Measurements from ENCODE around the gene DNAH6. TPM values are rescaled to one million over a fixed set of nuclear protein-coding genes. Genes with fewer than 3 reads are reported as not detected.

The DNAH6 gene, protein sequence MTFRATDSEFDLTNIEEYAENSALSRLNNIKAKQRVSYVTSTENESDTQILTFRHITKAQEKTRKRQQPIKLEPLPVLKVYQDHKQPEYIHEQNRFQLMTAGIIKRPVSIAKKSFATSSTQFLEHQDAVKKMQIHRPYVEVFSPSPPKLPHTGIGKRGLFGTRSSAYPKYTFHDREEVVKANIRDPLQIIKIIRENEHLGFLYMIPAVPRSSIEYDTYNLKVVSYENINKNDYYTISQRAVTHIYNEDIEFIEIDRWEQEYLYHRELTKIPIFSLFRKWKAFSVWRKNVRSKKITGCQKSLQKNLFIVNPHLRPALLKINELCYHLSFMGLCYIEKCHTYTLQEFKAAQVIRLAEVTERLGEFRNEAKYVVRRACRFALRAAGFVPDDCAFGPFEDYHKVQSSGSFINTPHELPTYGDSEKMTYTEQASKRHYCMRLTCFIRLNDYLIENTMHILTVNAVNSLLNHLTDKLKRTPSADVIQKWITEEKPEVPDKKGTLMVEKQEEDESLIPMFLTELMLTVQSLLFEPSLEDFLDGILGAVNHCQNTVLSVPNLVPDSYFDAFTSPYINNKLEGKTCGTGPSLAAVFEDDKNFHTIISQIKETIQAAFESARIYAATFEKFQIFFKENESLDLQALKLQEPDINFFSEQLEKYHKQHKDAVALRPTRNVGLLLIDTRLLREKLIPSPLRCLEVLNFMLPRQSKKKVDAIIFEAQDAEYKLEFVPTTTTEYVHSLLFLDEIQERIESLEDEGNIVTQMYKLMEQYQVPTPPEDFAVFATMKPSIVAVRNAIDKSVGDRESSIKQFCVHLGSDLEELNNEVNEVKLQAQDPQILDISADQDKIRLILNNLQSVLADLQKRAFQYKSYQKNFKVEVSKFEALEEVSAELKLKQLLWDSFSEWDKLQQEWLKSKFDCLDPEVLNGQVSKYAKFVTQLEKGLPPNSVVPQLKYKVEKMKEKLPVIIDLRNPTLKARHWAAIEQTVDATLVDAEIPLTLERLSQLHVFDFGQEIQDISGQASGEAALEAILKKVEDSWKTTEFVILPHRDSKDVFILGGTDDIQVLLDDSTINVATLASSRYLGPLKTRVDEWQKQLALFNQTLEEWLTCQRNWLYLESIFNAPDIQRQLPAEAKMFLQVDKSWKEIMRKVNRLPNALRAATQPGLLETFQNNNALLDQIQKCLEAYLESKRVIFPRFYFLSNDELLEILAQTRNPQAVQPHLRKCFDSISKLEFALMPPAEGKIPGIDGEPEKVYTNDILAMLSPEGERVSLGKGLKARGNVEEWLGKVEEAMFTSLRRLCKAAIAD (N-terminal part only)
- polyA plus RNA-seq (0.02 to 0.08 TPM (median 0.05 TPM) in 3 replicates), polyA minus RNA-seq (0.13 TPM in 2 of 3 replicates, not detected in the other)
- polyA plus RNA-seq (2011; ENCODE audit: low read depth) = 0.19 TPM
- 0.01 and 0.06 TPM in 2 replicates for polyA plus RNA-seq (2011; cell fraction: cytosol; rRNA removed)
- 0.12 and 0.18 TPM in 2 replicates for polyA plus RNA-seq (2011; cell fraction: nucleus; rRNA removed)
- 0.04 and 0.08 TPM in 2 replicates for polyA plus RNA-seq (2012; ENCODE audit: low replicate concordance)
- polyA minus RNA-seq (2011; cell fraction: cytosol; rRNA and poly(A)+ RNA removed) = not detected
- 0.53 and 0.93 TPM in 2 replicates for polyA minus RNA-seq (2011; cell fraction: nucleus; rRNA and poly(A)+ RNA removed)

DNA sequence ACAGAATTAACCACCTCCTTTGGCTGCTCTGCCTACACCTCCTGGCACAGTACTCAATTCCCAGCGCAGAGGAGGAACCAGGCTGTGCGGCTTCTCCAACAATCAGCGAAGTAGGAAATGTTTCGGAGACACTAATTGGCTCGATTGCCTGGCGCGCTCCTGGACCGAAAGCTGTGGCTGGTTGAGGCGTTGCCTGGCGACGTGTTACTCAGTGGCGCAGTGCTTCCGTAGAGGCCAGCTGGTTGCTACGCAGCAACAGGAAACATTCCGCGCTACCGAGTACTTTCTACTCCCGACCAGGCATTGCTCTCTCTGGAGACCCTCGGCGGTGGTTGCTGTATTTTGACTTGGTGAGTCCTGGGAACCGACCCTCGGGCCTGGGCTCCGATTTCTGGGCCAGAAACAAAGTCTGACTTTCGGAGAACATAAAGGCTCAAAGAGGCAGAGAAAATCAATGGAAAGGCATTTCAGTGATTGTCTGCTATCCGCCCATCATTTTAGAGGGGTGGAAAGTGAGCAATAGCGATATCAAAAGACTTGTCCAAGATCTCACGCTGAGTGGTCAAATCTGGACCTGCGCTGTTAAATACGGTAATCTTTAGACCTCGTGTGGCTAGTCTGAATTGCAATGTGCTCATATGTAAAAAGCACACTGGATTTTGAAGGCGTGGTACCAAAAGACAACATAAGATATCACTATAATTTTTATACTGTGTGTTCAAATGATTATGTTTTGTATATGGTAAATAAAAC lies at the start of gene DNAH6:
Gene DNAH6, plus strand, starts transcription at position 265 of the 753 bp plus-strand sequence. CDS start 1,329 bp downstream, outside the sequence.
- no peaks in the 10 kb centered on the region for H3K9me3 ChIP-seq (ENCODE audit: control insufficient read depth, low read depth, low read length)
- TF ChIP-seq, protein P1, sequence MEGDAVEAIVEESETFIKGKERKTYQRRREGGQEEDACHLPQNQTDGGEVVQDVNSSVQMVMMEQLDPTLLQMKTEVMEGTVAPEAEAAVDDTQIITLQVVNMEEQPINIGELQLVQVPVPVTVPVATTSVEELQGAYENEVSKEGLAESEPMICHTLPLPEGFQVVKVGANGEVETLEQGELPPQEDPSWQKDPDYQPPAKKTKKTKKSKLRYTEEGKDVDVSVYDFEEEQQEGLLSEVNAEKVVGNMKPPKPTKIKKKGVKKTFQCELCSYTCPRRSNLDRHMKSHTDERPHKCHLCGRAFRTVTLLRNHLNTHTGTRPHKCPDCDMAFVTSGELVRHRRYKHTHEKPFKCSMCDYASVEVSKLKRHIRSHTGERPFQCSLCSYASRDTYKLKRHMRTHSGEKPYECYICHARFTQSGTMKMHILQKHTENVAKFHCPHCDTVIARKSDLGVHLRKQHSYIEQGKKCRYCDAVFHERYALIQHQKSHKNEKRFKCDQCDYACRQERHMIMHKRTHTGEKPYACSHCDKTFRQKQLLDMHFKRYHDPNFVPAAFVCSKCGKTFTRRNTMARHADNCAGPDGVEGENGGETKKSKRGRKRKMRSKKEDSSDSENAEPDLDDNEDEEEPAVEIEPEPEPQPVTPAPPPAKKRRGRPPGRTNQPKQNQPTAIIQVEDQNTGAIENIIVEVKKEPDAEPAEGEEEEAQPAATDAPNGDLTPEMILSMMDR (optimal IDR thresholded peaks at IDR 0.05 in 1 of 3, IDR thresholded peaks at IDR 0.05 in 1 of 3, conservative IDR thresholded peaks at IDR 0.05 in 1 of 3; ENCODE audit: extremely low read depth in 1 of 3, insufficient read depth in 2 of 3, low read length in 3 of 3) = no peak
- no peak for TF ChIP-seq EZH2 (IDR thresholded peaks at IDR 0.05; ENCODE audit: low read length)
- FAIRE-seq (peak; percentile 94), DNase-seq (ENCODE audit: low read depth, low spot score) (peak; percentile 28)
- H2AFZ ChIP-seq (ENCODE audit: control insufficient read depth, low read length) = peak within 1 kb of the TSS; percentile 96
- no peaks in the 10 kb centered on the region for H4K20me1 ChIP-seq (ENCODE audit: control insufficient read depth, extremely low read depth, insufficient read depth, low read length)
- H3K4me3 ChIP-seq (ENCODE audit: control insufficient read depth in 2 of 3, extremely low read depth in 1 of 3, insufficient read depth in 2 of 3, low read depth in 1 of 3, low read length in 3 of 3) = peak within 1 kb of the TSS; percentile 44 to 92 (median 82)
- H3K27me3 ChIP-seq (ENCODE audit: control insufficient read depth, extremely low read depth, insufficient read depth, low read length) = no peaks in the 10 kb centered on the region
- H3K27ac ChIP-seq (ENCODE audit: control insufficient read depth, insufficient read depth, low read length) = peak within 1 kb of the TSS; percentile 54
- no peaks in the 10 kb centered on the region for H3K79me2 ChIP-seq (ENCODE audit: control insufficient read depth, insufficient read depth, low read length)
- H3K36me3 ChIP-seq (ENCODE audit: control insufficient read depth in 2 of 2, extremely low read depth in 1 of 2, insufficient read depth in 2 of 2, low read length in 2 of 2) = no peaks in the 10 kb centered on the region
- H3K4me1 ChIP-seq (ENCODE audit: control insufficient read depth, extremely low read depth, insufficient read depth, low read length) = peaks cover 4% of the 10 kb centered on the region
- peak within 1 kb of the TSS; percentile 66 for H3K9ac ChIP-seq (ENCODE audit: control insufficient read depth, extremely low read depth, insufficient read depth, low read length)
- dilution Hi-C loops (cut with MboI; ENCODE audit: extremely low pct_ligation_motif_present, low sequenced_read_pairs) = no loop called here
- peak within 1 kb of the TSS; percentile 96 for H3K4me2 ChIP-seq (ENCODE audit: control insufficient read depth, extremely low read depth, insufficient read depth, low read depth, low read length)
- no peaks in the 10 kb centered on the region for H3K9me1 ChIP-seq (ENCODE audit: control insufficient read depth, extremely low read depth, insufficient read depth, low read length)
